Upper lobe of left lung (tissue), 4 donors: Measurements from ENCODE around the gene HAUS6.

Source experiments
- CTCF ChIP-seq, 6 experiments: fragments of 450-650 bp in 4 of 6; fragments of 200-600 bp in 2 of 6; sonication (generic) in 2 of 6; IDR thresholded peaks; one replicate each; pipeline ENCODE4 v1.5.1; 2016 to 2019; ENCODE audit warnings: antibody characterized with exemption in 6 of 6
- POLR2A ChIP-seq, 4 donors: fragments of 450-650 bp; IDR thresholded peaks; one replicate each; pipeline ENCODE4 v1.5.1; 2016 to 2017; ENCODE audit warnings: antibody characterized with exemption in 4 of 4, mild to moderate bottlenecking in 2 of 4
- POLR2AphosphoS5 ChIP-seq, 2 donors: sonication (generic); formaldehyde crosslinking; IDR thresholded peaks; one replicate each; pipeline ENCODE4 v1.5.1; 2017; ENCODE audit warnings: antibody characterized with exemption in 2 of 2

GRCh38 chr9:19027825-19028224, 74.9 kb downstream of the HAUS6 start:
- TF ChIP-seq CTCF (IDR thresholded peaks at IDR 0.05) (no peak), POLR2AphosphoS5 (IDR thresholded peaks at IDR 0.05) (no peak), POLR2A (IDR thresholded peaks at IDR 0.05) (no peak)
